ENCODE measurements around the gene BCORL1. TPM values are rescaled to one million over a fixed set of nuclear protein-coding genes. Genes with fewer than 3 reads are reported as not detected.

Gene BCORL1
- polyA plus RNA-seq, 1 of the 3 experiments (the other 2 are of a cell fraction), result 4.2 TPM

GRCh38 chrX:130060122-130061069 is 78.0 kb downstream of the BCORL1 start:
- peak; percentile 98 for DNase-seq
- WGBS (ENCODE audit: low lambda C conversion rate), result 14% methylated on average over 23 of the region's 87 CpGs
- Histone ChIP-seq H3K27ac (ENCODE audit: low read depth in 2 of 2, low read length in 1 of 2) (no peak overlapping the region), H3K4me3 (ENCODE audit: low read depth in 2 of 2, low read length in 1 of 2) (peak overlapping the region; percentile 46 to 60), H3K79me2 (ENCODE audit: insufficient read depth) (no peaks in the 10 kb centered on the region), H3K9ac (peak overlapping the region; percentile 62; the same call in 1 of the 2 replicates), H3K4me2 (peak overlapping the region; percentile 84), H3K36me3 (replicated peaks in 1 of 2; ENCODE audit: control insufficient read depth in 1 of 2, insufficient read depth in 2 of 2, low read length in 1 of 2) (no peaks in the 10 kb centered on the region), H3K9me2 (no peaks in the 10 kb centered on the region), H2AFZ (ENCODE audit: low read depth) (peak overlapping the region; percentile 79; the same call in 1 of the 2 replicates), H3K9me3 (no peaks in the 10 kb centered on the region), H3K27me3 (ENCODE audit: insufficient read depth) (no peaks in the 10 kb centered on the region; the same call in 1 of the 2 replicates), H3F3A (replicated peaks; ENCODE audit: insufficient read depth) (peaks cover 6% of the 10 kb centered on the region), H4K20me1 (ENCODE audit: insufficient read depth) (no peaks in the 10 kb centered on the region), H3K4me1 (ENCODE audit: control insufficient read depth in 1 of 2, insufficient read depth in 2 of 2, low read depth in 1 of 2, low read length in 1 of 2) (peaks cover 0 to 4% of the 10 kb centered on the region in 2 experiments; a peak in 1 of 4 replicates)
- TF ChIP-seq CHD2 (IDR thresholded peaks at IDR 0.05; ENCODE audit: low read length, partially characterized antibody) (no peak), SIN3A (IDR thresholded peaks at IDR 0.05; ENCODE audit: borderline replicate concordance, low read depth, low read length) (0 out of 2 replicates have a peak, but pooled peaks have one; percentile 18), RAD21 (IDR thresholded peaks at IDR 0.05; ENCODE audit: low read length) (peak; percentile 79), YY1 (IDR thresholded peaks at IDR 0.05; ENCODE audit: low read depth) (no peak), ZBTB33 (IDR thresholded peaks at IDR 0.05; ENCODE audit: borderline replicate concordance, low read depth) (no peak), RXRA (IDR thresholded peaks at IDR 0.05; ENCODE audit: borderline replicate concordance, low read depth) (no peak), GABPA (IDR thresholded peaks at IDR 0.05; ENCODE audit: low read depth) (0 out of 2 replicates have a peak, but pooled peaks have one; percentile 28), REST (IDR thresholded peaks at IDR 0.05; ENCODE audit: low read depth, low read length) (no peak), TEAD4 (IDR thresholded peaks at IDR 0.05; ENCODE audit: borderline replicate concordance, insufficient read depth) (0 out of 2 replicates have a peak, but pooled peaks have one; percentile 15), PBX3 (IDR thresholded peaks at IDR 0.05) (no peak), FOSL2 (IDR thresholded peaks at IDR 0.05; ENCODE audit: borderline replicate concordance, low read depth) (no peak), ELF1 (IDR thresholded peaks at IDR 0.05) (no peak), MAX (IDR thresholded peaks at IDR 0.05; ENCODE audit: low read depth) (peak; percentile 90), SMC3 (IDR thresholded peaks at IDR 0.05; ENCODE audit: low read depth, low read length) (peak; percentile 85), CTCF (IDR thresholded peaks at IDR 0.05) (peak; percentile 88)
- CTCF ChIA-PET, result interaction anchor here (0.6 to 3.1 kb wide), 59 partner anchors 8 to 506 kb away, joined by 3 to 27 read pairs (median 4); partner anchors contain the start of genes APLN and XPNPEP2
- POLR2A ChIA-PET, result interaction anchor here (0.6 to 1.4 kb wide), 3 partner anchors 37 to 135 kb away, joined by 3 read pairs; no protein-coding TSS in a partner anchor

Data from SK-N-SH (cell line).